IMR-90 (cell line): Measurements from ENCODE around the gene MEIKIN. TPM values are rescaled to one million over a fixed set of nuclear protein-coding genes. Genes with fewer than 3 reads are reported as not detected.

Experiments used
- ATAC-seq: fragments of 200-7000 bp; cut with Tn5 transposase; 2 replicates; pipeline ENCODE4 v1.9.1; 2020; ENCODE audit warnings: low read depth, mild to moderate bottlenecking, moderate library complexity
- BruUV-seq: library from RNA; stranded (reverse); fragments of 400-500 nt; replicated peaks from 2 replicates; lab custom pipeline; 2021; lab: Mats Ljungman, UMichigan
- CTCF ChIA-PET: fragments of 300-600 bp; formaldehyde crosslinking; extraction: SDS; loops from one replicate; lab custom pipeline; 2021; ENCODE audit warnings: antibody characterized with exemption; lab: Yijun Ruan, JAX
- POLR2A ChIA-PET: fragments of 300-600 bp; sonication (Branson Sonifier 250); formaldehyde crosslinking; loops from one replicate; lab custom pipeline; 2022; ENCODE audit warnings: antibody characterized with exemption; ENCODE audit not compliant: unreplicated experiment; lab: Charles Lee
- DNase-seq: peaks from one replicate; pipeline ENCODE4 v3.0.0; 2013
- H2AFZ ChIP-seq: replicated peaks from 2 replicates; pipeline ENCODE3; 2013; ENCODE audit warnings: low read length, mild to moderate bottlenecking; ENCODE audit not compliant: poor library complexity
- H2AK5ac ChIP-seq: 2 replicates; pipeline ENCODE4 v1.6.1; 2013; ENCODE audit warnings: low read depth, low read length, inconsistent platforms
- H2AK9ac ChIP-seq: replicated peaks from 2 replicates; pipeline ENCODE3; 2013; ENCODE audit warnings: mild to moderate bottlenecking, low read depth, low read length, moderate library complexity; ENCODE audit not compliant: poor library complexity
- H2BK120ac ChIP-seq: 2 replicates; pipeline ENCODE4 v1.6.1; 2013; ENCODE audit warnings: low read depth, low read length, inconsistent platforms
- H2BK15ac ChIP-seq: 3 replicates; pipeline ENCODE4 v1.6.1; 2013; ENCODE audit warnings: low read depth, low read length, inconsistent platforms
- H2BK20ac ChIP-seq: 2 replicates; pipeline ENCODE4 v1.6.1; 2013; ENCODE audit warnings: low read depth, mild to moderate bottlenecking, inconsistent platforms, low read length, moderate library complexity
- H2BK5ac ChIP-seq: 2 replicates; pipeline ENCODE4 v1.6.1; 2013; ENCODE audit warnings: mild to moderate bottlenecking, low read depth, low read length, inconsistent platforms; ENCODE audit not compliant: poor library complexity, severe bottlenecking
- H3K14ac ChIP-seq: replicated peaks from 2 replicates; pipeline ENCODE4 v1.6.1; 2013; ENCODE audit warnings: low read depth, low read length, inconsistent platforms
- H3K18ac ChIP-seq: 2 replicates; pipeline ENCODE4 v1.6.1; 2013; ENCODE audit warnings: low read depth, low read length, control low read depth
- H3K23ac ChIP-seq: 2 replicates; pipeline ENCODE4 v1.6.1; 2013; ENCODE audit warnings: low read depth, low read length, inconsistent platforms
- H3K27ac ChIP-seq: 2 replicates; pipeline ENCODE4 v1.5.1; 2013; ENCODE audit warnings: mild to moderate bottlenecking, control low read depth, low read length; ENCODE audit not compliant: insufficient read depth
- H3K27me3 ChIP-seq: 2 replicates; pipeline ENCODE4 v1.6.1; 2013; ENCODE audit warnings: low read length; ENCODE audit not compliant: control insufficient read depth, insufficient read depth
- H3K36me3 ChIP-seq: 2 replicates; pipeline ENCODE4 v1.6.1; 2013; ENCODE audit warnings: low read length, mixed read lengths; ENCODE audit not compliant: control insufficient read depth, insufficient read depth
- H3K4ac ChIP-seq: 2 replicates; pipeline ENCODE4 v1.6.1; 2013; ENCODE audit warnings: low read depth, low read length, inconsistent platforms
- H3K4me1 ChIP-seq: 2 replicates; pipeline ENCODE4 v1.6.1; 2013; ENCODE audit warnings: low read length, mixed read lengths; ENCODE audit not compliant: control insufficient read depth, insufficient read depth
- H3K4me2 ChIP-seq: 2 replicates; pipeline ENCODE4 v1.6.1; 2013; ENCODE audit warnings: low read depth, mild to moderate bottlenecking, control low read depth, low read length, moderate library complexity
- H3K4me3 ChIP-seq: 2 replicates; pipeline ENCODE4 v1.5.1; 2013; ENCODE audit warnings: low read depth, mild to moderate bottlenecking, control low read depth, low read length, moderate library complexity; ENCODE audit not compliant: insufficient read depth
- H3K56ac ChIP-seq: 2 replicates; pipeline ENCODE4 v1.6.1; 2013; ENCODE audit warnings: low read length, inconsistent platforms; ENCODE audit not compliant: insufficient read depth; ENCODE audit errors: extremely low read depth
- H3K79me1 ChIP-seq, 2 experiments: 2 replicates each; pipeline ENCODE4 v1.6.1; 2013; ENCODE audit warnings: low read length in 2 of 2, inconsistent platforms in 1 of 2, low read depth in 1 of 2
- H3K9ac ChIP-seq: 2 replicates; pipeline ENCODE4 v1.6.1; 2013; ENCODE audit warnings: low read depth, low read length, control low read depth
- H3K9me1 ChIP-seq: 2 replicates; pipeline ENCODE4 v1.6.1; 2013; ENCODE audit warnings: low read length, inconsistent platforms; ENCODE audit not compliant: insufficient read depth
- H3K9me3 ChIP-seq: 2 replicates; pipeline ENCODE4 v1.6.1; 2013; ENCODE audit warnings: low read length; ENCODE audit not compliant: control insufficient read depth, insufficient read depth
- H4K20me1 ChIP-seq: 2 replicates; pipeline ENCODE4 v1.6.1; 2013; ENCODE audit warnings: low read length, inconsistent platforms; ENCODE audit not compliant: insufficient read depth
- H4K5ac ChIP-seq: 2 replicates; pipeline ENCODE4 v1.6.1; 2013; ENCODE audit warnings: mild to moderate bottlenecking, low read depth, low read length, control low read depth
- H4K8ac ChIP-seq, 2 experiments: 2 replicates each; pipeline ENCODE4 v1.6.1; 2013; ENCODE audit warnings: low read depth in 2 of 2, low read length in 2 of 2, control low read depth in 1 of 2, inconsistent platforms in 1 of 2
- H4K91ac ChIP-seq: 2 replicates; pipeline ENCODE4 v1.6.1; 2013; ENCODE audit warnings: low read depth, low read length, inconsistent platforms; ENCODE audit not compliant: insufficient read depth
- BHLHE40 ChIP-seq: fragments of 150-350 bp; IDR thresholded peaks from 2 replicates; pipeline ENCODE4 v1.6.1; 2016; ENCODE audit warnings: mild to moderate bottlenecking, low read depth, low read length
- CEBPB ChIP-seq: IDR thresholded peaks from 2 replicates; pipeline ENCODE4 v1.6.1; 2012; ENCODE audit warnings: low read depth, low read length, improper control_type of control experiment
- CHD1 ChIP-seq: IDR thresholded peaks from 2 replicates; pipeline ENCODE4 v1.6.1; 2012; ENCODE audit warnings: low read depth, low read length, improper control_type of control experiment
- ELK1 ChIP-seq: fragments of 150-350 bp; IDR thresholded peaks from 2 replicates; pipeline ENCODE4 v1.6.1; 2016; ENCODE audit warnings: low read depth, mild to moderate bottlenecking, low read length, moderate library complexity, borderline replicate concordance
- FOS ChIP-seq: fragments of 150-350 bp; IDR thresholded peaks from 2 replicates; pipeline ENCODE4 v1.6.1; 2016; ENCODE audit warnings: low read depth, low read length
- MAFK ChIP-seq: IDR thresholded peaks from 2 replicates; pipeline ENCODE4 v1.6.1; 2012; ENCODE audit warnings: low read depth, low read length, improper control_type of control experiment
- MAZ ChIP-seq: IDR thresholded peaks from 2 replicates; pipeline ENCODE4 v1.6.1; 2012; ENCODE audit warnings: low read depth, mild to moderate bottlenecking, low read length, improper control_type of control experiment, moderate library complexity, borderline replicate concordance
- MXI1 ChIP-seq: IDR thresholded peaks from 2 replicates; pipeline ENCODE4 v1.6.1; 2012; ENCODE audit warnings: low read depth, mild to moderate bottlenecking, low read length, moderate library complexity, borderline replicate concordance
- NFE2L2 ChIP-seq: fragments of 150-350 bp; IDR thresholded peaks from 2 replicates; pipeline ENCODE4 v1.6.1; 2016; ENCODE audit warnings: low read depth, mild to moderate bottlenecking, low read length
- POLR2A ChIP-seq: IDR thresholded peaks from 2 replicates; pipeline ENCODE4 v1.6.1; 2012; ENCODE audit warnings: mild to moderate bottlenecking, low read depth, low read length
- RAD21 ChIP-seq: IDR thresholded peaks from 2 replicates; pipeline ENCODE4 v1.6.1; 2012; ENCODE audit warnings: low read length, improper control_type of control experiment
- RCOR1 ChIP-seq: IDR thresholded peaks from 2 replicates; pipeline ENCODE4 v1.6.1; 2012; ENCODE audit warnings: mild to moderate bottlenecking, low read length, improper control_type of control experiment; ENCODE audit not compliant: insufficient replicate concordance
- RFX5 ChIP-seq: IDR thresholded peaks from 2 replicates; pipeline ENCODE4 v1.8.0; 2012; ENCODE audit warnings: low read depth, mild to moderate bottlenecking, low read length, moderate library complexity
- SMC3 ChIP-seq: fragments of 150-350 bp; IDR thresholded peaks from 2 replicates; pipeline ENCODE4 v1.6.1; 2016; ENCODE audit warnings: low read depth, mild to moderate bottlenecking, antibody characterized with exemption, low read length, moderate library complexity
- USF2 ChIP-seq: fragments of 150-350 bp; IDR thresholded peaks from 2 replicates; pipeline ENCODE4 v1.6.1; 2017; ENCODE audit warnings: mild to moderate bottlenecking, antibody characterized with exemption, low read length, low read depth
- dilution Hi-C: fragments of 300-500 bp; cut with HindIII; formaldehyde crosslinking; loops from one replicate; pipeline ENCODE4 v1.14.3; 2018; ENCODE audit warnings: low sequenced_read_pairs; ENCODE audit not compliant: unreplicated experiment
- in situ Hi-C: fragments of 300-500 bp; cut with MboI; formaldehyde crosslinking; loops from 3 replicates; pipeline ENCODE4 v1.14.3; 2019; ENCODE audit warnings: low sequenced_read_pairs, inconsistent platforms, mixed read lengths
- intact Hi-C: fragments of 100-400 bp; cut with micrococcal nuclease; formaldehyde crosslinking; loops from 2 replicates; pipeline ENCODE4 v1.10.0; 2022
- polyA plus RNA-seq, 3 experiments: library from polyadenylated mRNA; depleted of rRNA; stranded (reverse); fragments of >200 nt; gene quantifications; 2 replicates each; pipeline ENCODE4 v1.2.3, GENCODE V29; 2012; ENCODE audit warnings: low replicate concordance in 1 of 3
- total RNA-seq: library from RNA; depleted of rRNA; stranded (reverse); fragments of >200 nt; gene quantifications from 2 replicates; pipeline ENCODE4 v1.2.3, GENCODE V29; 2012

The MEIKIN gene
- total and polyA plus RNA-seq, 2 of the 4 experiments (the other 2 are of a cell fraction) = not detected

DNA sequence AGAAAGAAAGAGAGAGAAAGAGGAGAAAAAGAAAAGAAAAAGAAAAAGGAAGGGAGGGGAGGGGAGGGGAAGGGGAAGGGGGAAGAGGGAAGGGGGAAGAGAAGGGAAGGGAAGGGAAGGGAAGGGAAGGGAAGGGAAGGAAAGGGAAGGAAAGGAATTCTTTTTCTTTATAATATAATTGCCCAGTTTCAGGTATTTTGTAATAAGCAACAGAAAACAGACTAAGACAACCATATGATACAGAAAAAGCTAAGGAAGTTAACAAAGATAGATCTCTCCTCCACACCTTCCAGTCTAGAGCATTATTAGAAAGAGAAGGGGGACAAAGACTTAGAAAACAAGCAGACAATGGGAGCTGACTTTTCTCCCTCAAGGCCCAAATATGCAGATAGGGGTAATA, 31.0 kb downstream of the MEIKIN start:
- Histone ChIP-seq H3K4me2 (no peak overlapping the region), H3K4ac (no peak overlapping the region), H2AK9ac (no peak overlapping the region), H3K4me1 (no peaks in the 10 kb centered on the region), H3K56ac (no peak overlapping the region), H3K9me1 (no peaks in the 10 kb centered on the region), H3K23ac (no peak overlapping the region), H2BK120ac (no peak overlapping the region), H3K79me1 (no peaks in the 10 kb centered on the region), H2BK20ac (no peak overlapping the region), H2BK5ac (no peak overlapping the region), H4K91ac (no peak overlapping the region), H4K8ac (no peak overlapping the region), H3K4me3 (no peak overlapping the region), H3K9ac (no peak overlapping the region), H3K27ac (no peak overlapping the region), H3K27me3 (no peaks in the 10 kb centered on the region; the same call in 1 of the 2 replicates), H2AFZ (no peak overlapping the region), H3K9me3 (no peaks in the 10 kb centered on the region), H2AK5ac (no peak overlapping the region), H3K36me3 (no peaks in the 10 kb centered on the region), H3K14ac (no peak overlapping the region), H4K5ac (no peak overlapping the region), H2BK15ac (no peak overlapping the region), H4K20me1 (no peaks in the 10 kb centered on the region), H3K18ac (no peak overlapping the region)
- TF ChIP-seq BHLHE40 (no peak), SMC3 (no peak), MAZ (no peak), USF2 (no peak), MAFK (no peak), NFE2L2 (no peak), RFX5 (no peak), RAD21 (no peak), RCOR1 (no peak), FOS (no peak), ELK1 (no peak), CHD1 (no peak), CEBPB (no peak), MXI1 (no peak), POLR2A (no peak)
- intact Hi-C loops (no loop called here), in situ Hi-C loops (no loop called here), dilution Hi-C loops (no loop called here)
- no peak for ATAC-seq
- no TSS peak for BruUV-seq
- ChIA-PET CTCF (no interaction called here), POLR2A (no interaction called here)
- DNase-seq = no peak
